PC-9 (cell line): ENCODE results near the gene TTC31.

Experiments used
- EZH2 ChIP-seq: fragments of 200-600 bp; sonication (generic); IDR thresholded peaks from 2 replicates; pipeline ENCODE4 v1.8.0; 2017; ENCODE audit warnings: antibody characterized with exemption, low read depth
- TF ChIP-seq, protein P1 (sequence below): fragments of 200-600 bp; sonication (generic); conservative IDR thresholded peaks from 2 replicates; pipeline ENCODE4 v1.6.1; 2017; ENCODE audit warnings: mixed run types, antibody characterized with exemption, mild to moderate bottlenecking, moderate library complexity

DNA sequence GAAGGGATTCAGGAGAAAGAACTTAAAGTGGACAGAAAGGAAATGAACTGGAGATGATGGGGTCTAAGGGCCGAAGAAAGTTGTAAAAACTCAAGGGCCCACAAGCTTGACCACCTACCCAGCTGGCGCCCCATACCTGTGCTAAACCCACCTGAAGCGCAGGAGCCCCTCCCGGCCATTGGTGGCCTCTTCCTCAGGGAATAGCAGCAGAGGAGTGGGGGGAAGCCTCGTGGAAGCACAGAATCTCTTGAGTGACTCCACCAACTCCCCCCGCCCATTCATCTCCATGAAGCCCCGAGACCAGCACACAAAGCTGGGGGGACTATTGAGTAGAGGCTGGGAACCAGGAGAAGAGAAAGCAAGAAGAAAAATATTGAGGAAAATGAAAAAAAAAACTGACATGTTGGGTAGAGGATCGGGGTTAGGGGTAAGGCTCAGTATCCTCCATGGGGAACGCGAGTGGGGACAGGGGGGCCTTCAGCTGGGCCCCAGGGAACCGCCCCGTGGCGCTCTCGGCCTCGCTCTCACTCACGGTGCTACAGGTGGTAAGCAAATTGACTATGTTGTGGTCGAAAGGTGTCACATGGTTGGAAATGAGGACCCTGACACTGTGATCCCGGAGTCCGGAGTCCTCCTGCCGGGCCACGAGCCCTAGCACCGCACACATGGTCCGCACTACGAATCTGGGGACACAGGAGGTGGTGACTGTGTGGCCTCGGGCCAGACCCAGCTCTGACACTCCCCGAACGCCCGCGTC is 45.9 kb downstream of the TTC31 start:
- TF ChIP-seq, protein P1, sequence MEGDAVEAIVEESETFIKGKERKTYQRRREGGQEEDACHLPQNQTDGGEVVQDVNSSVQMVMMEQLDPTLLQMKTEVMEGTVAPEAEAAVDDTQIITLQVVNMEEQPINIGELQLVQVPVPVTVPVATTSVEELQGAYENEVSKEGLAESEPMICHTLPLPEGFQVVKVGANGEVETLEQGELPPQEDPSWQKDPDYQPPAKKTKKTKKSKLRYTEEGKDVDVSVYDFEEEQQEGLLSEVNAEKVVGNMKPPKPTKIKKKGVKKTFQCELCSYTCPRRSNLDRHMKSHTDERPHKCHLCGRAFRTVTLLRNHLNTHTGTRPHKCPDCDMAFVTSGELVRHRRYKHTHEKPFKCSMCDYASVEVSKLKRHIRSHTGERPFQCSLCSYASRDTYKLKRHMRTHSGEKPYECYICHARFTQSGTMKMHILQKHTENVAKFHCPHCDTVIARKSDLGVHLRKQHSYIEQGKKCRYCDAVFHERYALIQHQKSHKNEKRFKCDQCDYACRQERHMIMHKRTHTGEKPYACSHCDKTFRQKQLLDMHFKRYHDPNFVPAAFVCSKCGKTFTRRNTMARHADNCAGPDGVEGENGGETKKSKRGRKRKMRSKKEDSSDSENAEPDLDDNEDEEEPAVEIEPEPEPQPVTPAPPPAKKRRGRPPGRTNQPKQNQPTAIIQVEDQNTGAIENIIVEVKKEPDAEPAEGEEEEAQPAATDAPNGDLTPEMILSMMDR, result no peak
- no peak for TF ChIP-seq EZH2
